ENCODE results near the gene CCDC33.
"Not testable (repeated sequence)": the region's sequence is repeated elsewhere in the genome, so short reads cannot be mapped to it uniquely, and the experiment has no call there.

Gene CCDC33

DNA sequence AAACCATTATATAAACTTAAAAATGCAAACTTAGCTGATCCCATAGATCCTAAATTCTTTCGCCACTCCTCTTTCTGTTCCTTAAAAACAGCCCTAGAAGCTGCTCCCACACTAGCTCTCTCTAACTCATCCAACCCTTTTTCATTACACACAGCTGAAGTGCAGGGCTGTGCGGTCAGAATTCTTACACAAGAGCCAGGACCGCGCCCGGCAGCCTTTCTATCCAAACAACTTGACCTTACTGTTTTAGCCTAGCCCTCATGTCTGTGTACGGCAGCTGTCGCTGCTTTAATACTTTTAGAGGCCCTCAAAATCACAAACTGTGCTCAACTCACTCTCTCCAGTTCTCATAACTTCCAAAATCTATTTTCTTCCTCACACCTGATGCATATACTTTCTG, 121.4 kb downstream of the CCDC33 start:
- DNase-seq (ENCODE audit: low read depth in 1 of 2, low spot score in 1 of 2), result not testable (repeated sequence)

DNA sequence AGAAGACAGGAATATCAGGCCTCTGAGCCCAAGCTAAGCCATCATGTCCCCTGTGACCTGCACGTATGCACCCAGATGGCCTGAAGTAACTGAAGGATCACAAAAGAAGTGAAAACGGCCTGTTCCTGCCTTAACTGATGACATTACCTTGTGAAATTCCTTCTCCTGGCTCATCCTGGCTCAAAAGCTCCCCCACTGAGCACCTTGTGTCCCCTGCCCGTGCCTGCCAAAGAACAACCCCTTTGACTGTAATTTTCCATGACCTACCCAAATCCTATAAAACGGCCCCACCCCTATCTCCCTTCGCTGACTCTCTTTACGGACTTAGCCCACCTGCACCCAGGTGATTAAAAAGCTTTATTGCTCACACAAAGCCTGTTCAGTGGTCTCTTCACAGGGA, 123.2 kb downstream of the CCDC33 start:
- DNase-seq (ENCODE audit: low read depth in 1 of 2, low spot score in 1 of 2), result not testable (repeated sequence)

DNA sequence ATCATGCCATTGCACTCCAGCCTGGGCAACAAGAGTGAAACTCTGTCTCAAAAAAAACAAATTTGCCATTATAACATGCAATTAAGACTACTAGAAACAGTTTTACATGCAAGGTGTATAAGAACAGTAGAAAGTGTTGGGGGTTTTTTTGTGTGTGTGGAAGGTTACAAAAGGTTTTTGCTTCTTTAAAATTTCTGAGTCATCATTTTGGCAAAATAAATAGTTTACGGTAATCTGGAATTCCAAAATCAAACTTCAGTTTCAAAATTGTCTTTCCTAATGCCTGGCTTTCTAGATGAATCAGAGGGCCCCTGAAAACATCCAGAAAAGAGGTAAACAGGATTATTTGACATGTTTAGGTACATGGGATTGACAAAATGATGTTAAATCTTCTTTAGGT, 124.7 kb downstream of the CCDC33 start:
- not testable (repeated sequence) for DNase-seq (ENCODE audit: low read depth in 1 of 2, low spot score in 1 of 2)

DNA sequence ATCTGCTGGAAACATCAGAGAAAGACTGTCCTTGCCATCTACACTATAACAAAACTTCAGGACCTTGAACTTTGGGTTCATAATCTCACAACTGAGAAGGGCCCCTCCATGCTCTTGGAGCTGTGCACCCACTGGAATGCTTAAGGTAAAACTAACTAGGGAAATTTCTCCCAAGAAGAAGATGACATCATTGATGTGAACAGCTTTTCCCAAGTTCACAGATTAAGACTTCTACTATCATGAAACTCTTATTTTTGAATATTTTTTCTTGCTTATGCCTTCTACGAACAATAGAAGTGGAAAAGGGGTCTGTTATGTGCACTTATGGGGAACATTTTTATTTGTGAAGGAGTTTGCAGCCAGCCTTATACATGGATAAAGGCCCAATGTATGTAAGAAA, 126.4 kb downstream of the CCDC33 start:
- DNase-seq (ENCODE audit: low read depth in 1 of 2, low spot score in 1 of 2), result no peak

DNA sequence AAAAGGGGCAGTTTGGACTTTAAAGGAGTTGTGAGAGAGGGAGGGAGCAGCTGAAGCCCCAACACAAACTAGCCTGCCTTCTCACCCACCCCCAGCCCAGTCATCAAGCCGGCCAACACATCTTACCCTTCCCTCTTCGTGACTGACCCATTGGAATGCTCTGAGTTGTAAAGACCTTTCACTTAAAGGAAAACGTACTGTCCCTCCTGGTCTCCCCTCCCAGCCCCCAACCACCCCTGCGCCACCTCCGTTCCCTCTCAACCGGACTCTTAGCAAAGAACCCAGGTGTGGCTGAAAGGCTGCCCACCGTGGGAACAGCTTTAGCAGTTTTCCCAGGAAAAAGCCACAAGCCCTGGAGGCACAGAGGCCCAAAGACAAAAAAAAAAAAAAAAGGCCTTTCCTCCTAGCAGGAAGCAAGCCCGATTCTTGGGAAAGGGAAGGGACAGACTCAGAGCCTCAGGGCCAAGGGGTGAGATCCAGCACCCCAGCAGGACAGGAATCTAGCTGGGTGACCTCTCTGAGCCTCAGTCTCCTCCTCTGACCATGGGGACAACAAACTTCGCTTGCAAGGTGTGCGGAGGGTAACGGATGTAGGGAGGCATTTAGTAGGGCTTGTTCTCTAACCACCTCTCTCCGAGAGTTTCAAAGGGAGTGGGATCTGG, 128.9 kb downstream of the CCDC33 start:
- no peak for DNase-seq (ENCODE audit: low read depth in 1 of 2, low spot score in 1 of 2)

DNA sequence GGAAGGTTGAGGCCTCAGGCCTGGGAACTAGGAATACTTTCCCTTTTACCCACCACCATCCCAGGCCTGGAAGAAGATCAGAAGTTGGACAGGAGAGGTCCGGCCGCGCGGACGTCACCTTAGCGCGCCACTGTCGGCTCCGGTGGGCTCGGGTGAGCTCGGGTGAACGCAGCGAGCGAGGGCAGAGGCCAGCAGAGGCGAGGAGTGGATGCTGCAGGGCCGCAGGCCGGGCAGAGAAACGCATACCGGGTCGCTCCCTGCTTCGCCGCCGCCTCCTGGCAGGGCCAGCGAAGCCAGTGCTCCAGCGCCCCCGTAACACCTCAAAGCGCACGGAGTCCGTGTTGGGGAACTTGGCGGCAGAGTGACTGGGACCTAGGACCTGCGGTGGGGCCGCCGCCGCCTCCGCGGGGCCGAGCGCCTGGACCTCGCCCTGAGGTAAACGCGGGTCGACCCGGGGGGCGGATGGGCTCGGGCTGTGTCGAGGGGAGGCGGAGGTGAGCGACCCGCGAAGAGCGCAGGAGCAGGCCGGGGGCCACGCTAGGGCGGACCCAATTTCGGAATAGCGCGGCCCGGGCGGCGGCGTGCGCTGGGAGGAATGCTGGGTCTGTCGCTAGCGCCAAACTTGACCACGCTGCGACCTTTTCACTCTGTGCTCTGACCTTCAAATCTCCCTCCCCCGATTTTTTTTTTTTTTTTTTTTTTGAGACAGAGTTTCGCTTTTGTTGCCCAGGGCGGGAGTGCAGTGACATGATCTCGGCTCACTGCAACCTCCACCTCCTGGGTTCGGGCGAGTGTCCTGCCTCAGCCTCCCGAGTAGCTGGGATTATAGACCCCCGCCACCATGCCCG, 129.7 kb downstream of the CCDC33 start:
- no peak for DNase-seq (ENCODE audit: low read depth in 1 of 2, low spot score in 1 of 2)

DNA sequence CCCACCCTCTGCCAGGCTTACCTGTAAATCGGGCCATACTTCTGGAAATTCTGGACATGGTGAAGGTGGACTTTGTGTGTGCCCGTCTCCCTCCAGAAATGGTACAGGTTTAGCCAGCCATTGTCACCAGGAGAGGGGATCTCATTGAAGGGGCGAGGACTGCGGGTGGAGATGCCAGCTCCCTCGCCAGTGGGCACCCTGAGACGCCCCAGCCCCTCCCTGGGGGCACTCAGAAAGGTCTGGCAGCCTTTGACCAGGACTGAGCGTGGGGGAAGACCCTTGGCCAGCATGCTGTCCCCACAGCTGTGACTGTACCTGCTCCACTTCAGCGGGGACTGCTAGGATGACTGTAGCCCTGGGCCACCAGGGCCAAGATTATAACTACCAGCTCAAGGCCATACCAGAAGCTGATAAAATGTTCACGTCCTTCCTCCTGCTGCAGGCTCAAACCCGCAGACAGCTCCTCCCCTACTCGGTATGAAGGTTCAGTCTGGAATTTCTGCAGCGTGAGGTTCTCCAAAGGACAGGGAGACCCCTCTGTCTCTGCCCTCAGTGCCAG, 131.2 kb downstream of the CCDC33 start, which contains the start of gene CYP11A1:
TSS of gene CYP11A1 (minus strand) at position 351 of the 559 bp plus-strand sequence. CDS start at position 290, 61 bp downstream.
- DNase-seq (ENCODE audit: low read depth in 1 of 2, low spot score in 1 of 2), result no peak

DNA sequence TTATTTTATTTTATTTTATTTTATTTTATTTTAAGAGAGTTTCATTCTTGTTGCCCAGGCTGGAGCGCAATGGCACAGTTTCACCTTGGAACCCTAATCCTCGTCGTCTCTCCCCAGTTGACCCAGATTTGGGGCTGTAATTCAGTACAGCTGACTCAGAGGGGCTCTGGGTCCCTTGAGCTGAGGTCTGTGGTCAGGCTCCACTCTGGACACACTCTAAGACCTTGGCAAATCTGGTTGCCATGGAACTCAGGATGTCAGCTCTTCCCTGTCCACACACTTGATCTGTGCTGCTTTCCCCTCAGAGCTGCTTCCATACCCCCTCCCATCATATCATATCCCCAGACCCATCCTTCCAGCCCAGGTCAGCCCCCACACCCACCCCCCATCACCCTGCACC, 132.0 kb downstream of the CCDC33 start:
- DNase-seq (ENCODE audit: low read depth in 1 of 2, low spot score in 1 of 2), result no peak

DNA sequence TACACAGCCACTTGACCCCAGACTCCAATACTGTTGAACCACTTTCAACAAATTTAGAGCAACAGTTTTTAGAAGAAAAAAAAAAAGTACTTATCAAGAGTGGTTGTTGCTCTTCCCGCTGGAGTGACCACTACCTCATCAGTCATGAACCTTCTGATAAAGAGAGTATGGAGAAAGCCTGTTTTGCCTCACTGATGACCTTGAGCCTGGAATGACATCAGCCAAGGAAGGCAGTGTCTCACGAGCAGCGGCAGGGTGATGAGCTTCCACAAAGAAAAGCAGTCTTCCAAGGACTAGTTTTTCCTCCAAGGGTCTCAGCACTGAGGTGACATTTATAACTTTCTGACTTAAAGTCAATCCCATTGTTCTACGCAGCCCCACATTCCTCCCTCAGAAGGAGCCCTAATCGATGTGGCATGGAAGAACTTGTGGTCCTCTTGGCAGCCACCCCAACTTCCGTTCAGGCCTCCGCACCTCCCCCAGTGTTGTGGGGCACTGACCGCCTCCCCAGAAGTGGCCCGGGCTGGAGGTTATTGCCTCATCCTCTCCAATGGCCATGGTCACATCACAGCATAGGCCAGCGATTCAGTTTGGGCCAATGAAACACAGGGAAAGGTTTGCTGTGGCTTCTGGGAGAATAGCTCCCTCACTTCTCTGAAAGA, 133.1 kb downstream of the CCDC33 start:
- DNase-seq (ENCODE audit: low read depth in 1 of 2, low spot score in 1 of 2), result no peak

DNA sequence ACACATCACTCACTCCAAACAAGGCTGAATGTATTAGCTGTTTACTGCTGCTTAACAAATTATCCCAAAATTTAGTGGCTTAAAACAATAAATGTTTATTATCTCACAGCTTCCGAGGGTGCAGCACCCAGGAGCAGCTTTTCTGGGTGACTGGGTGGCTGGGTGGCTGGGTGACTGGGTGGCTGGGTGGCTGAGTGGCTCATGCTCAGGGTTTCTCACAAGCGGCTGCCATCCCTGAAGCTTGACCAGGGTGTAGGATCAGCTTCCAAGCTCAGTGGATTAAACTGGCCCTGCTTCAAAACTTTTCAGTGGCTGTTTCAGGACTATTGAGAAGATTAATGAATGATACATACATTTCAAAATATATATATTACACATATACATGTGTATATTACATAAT, 133.6 kb downstream of the CCDC33 start:
- no peak for DNase-seq (ENCODE audit: low read depth in 1 of 2, low spot score in 1 of 2)

DNA sequence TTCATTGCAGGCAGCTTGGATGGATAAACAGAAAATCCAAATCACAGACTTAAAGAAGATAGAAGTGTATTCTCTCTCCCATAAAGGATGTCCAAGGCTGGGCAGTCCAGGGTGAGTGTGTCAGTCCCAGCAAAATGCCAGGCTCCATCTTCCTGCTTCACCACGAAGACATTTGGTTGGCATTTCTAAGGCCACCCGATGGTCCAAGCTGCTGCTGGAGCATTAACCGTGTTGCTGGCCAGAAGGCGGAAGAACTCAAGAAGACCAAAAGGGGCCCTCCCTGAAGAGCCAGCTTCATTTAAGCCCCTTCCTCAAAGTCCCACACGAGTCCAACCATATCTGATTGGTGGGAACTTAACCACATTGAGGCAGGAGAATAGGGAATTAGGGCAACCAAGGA, 134.3 kb downstream of the CCDC33 start:
- no peak for DNase-seq (ENCODE audit: low read depth in 1 of 2, low spot score in 1 of 2)

GRCh38 chr15:74373056-74373650, 137.0 kb downstream of the CCDC33 start:
- DNase-seq (ENCODE audit: low read depth in 1 of 2, low spot score in 1 of 2), result no peak

GRCh38 chr15:74373731-74374647, 137.9 kb downstream of the CCDC33 start:
- DNase-seq (ENCODE audit: low read depth in 1 of 2, low spot score in 1 of 2), result peak; percentile 91 to 92

GRCh38 chr15:74374648-74375302, 138.6 kb downstream of the CCDC33 start:
- no peak for DNase-seq (ENCODE audit: low read depth in 1 of 2, low spot score in 1 of 2)

- DNase-seq (ENCODE audit: low read depth in 1 of 2, low spot score in 1 of 2), result peak; percentile 55 to 71
Observed at GRCh38 chr15:74375303-74375693, 139.2 kb downstream of the CCDC33 start.

GRCh38 chr15:74376226-74376625, 140.1 kb downstream of the CCDC33 start:
- no peak for DNase-seq (ENCODE audit: low read depth in 1 of 2, low spot score in 1 of 2)

- DNase-seq (ENCODE audit: low read depth in 1 of 2, low spot score in 1 of 2), result no peak
Observed at GRCh38 chr15:74376825-74377581, 140.9 kb downstream of the CCDC33 start.

GRCh38 chr15:74377831-74378766, 142.0 kb downstream of the CCDC33 start:
- no peak for DNase-seq (ENCODE audit: low read depth in 1 of 2, low spot score in 1 of 2)
